BLaER1 (cell line): ENCODE results near the gene GHR.

ENCODE experiments used
- H3K27ac ChIP-seq: shearing (Covaris generic); formaldehyde crosslinking; 2 replicates; pipeline ENCODE4 v1.8.1; 2022
- H3K27me3 ChIP-seq: shearing (Covaris generic); formaldehyde crosslinking; 2 replicates; pipeline ENCODE4 v1.8.1; 2022
- H3K36me3 ChIP-seq: shearing (Covaris generic); formaldehyde crosslinking; 2 replicates; pipeline ENCODE4 v1.8.1; 2022
- H3K4me1 ChIP-seq: shearing (Covaris generic); formaldehyde crosslinking; 2 replicates; pipeline ENCODE4 v1.8.1; 2022
- H3K4me2 ChIP-seq: shearing (Covaris generic); formaldehyde crosslinking; 2 replicates; pipeline ENCODE4 v1.8.1; 2022
- H3K4me3 ChIP-seq: shearing (Covaris generic); formaldehyde crosslinking; 2 replicates; pipeline ENCODE4 v1.8.1; 2022
- H3K9ac ChIP-seq: shearing (Covaris generic); formaldehyde crosslinking; 2 replicates; pipeline ENCODE4 v1.8.1; 2022
- H3K9me3 ChIP-seq: shearing (Covaris generic); formaldehyde crosslinking; 2 replicates; pipeline ENCODE4 v1.8.1; 2022
- H4K20me1 ChIP-seq: shearing (Covaris generic); formaldehyde crosslinking; 2 replicates; pipeline ENCODE4 v1.8.1; 2022
- Cebpa-rat ChIP-seq: shearing (Covaris generic); IDR thresholded peaks from 2 replicates; pipeline ENCODE4 v1.8.1; 2022

The GHR gene

GRCh38 chr5:42595597-42595996 lies 172.4 kb downstream of the GHR start:
- Histone ChIP-seq H3K4me1 (peaks cover 5% of the 10 kb centered on the region; the same call in 1 of the 2 replicates), H3K4me3 (no peak overlapping the region), H3K9ac (no peak overlapping the region), H3K9me3 (no peaks in the 10 kb centered on the region), H3K27me3 (no peaks in the 10 kb centered on the region), H3K36me3 (no peaks in the 10 kb centered on the region), H3K4me2 (no peak overlapping the region), H4K20me1 (no peaks in the 10 kb centered on the region), H3K27ac (no peak overlapping the region)
- no peak for TF ChIP-seq Cebpa-rat

GRCh38 chr5:42596817-42597216 lies 173.6 kb downstream of the GHR start:
- no peaks in the 10 kb centered on the region for H3K27me3 ChIP-seq
- no peaks in the 10 kb centered on the region for H4K20me1 ChIP-seq
- H3K9me3 ChIP-seq, result no peaks in the 10 kb centered on the region
- H3K4me2 ChIP-seq, result no peak overlapping the region
- peaks cover 5% of the 10 kb centered on the region; the same call in 1 of the 2 replicates for H3K4me1 ChIP-seq
- H3K9ac ChIP-seq, result no peak overlapping the region
- no peak for TF ChIP-seq Cebpa-rat
- no peak overlapping the region for H3K4me3 ChIP-seq
- H3K27ac ChIP-seq, result no peak overlapping the region
- H3K36me3 ChIP-seq, result no peaks in the 10 kb centered on the region

GRCh38 chr5:42597318-42597937 lies 174.2 kb downstream of the GHR start:
- no peak overlapping the region for H3K9ac ChIP-seq
- no peak for TF ChIP-seq Cebpa-rat
- H3K36me3 ChIP-seq, result no peaks in the 10 kb centered on the region

GRCh38 chr5:42598311-42598710 lies 175.1 kb downstream of the GHR start:
- TF ChIP-seq Cebpa-rat, result no peak
- Histone ChIP-seq H3K9ac (no peak overlapping the region), H3K27me3 (no peaks in the 10 kb centered on the region), H3K36me3 (no peaks in the 10 kb centered on the region), H3K27ac (no peak overlapping the region), H3K4me3 (no peak overlapping the region), H4K20me1 (no peaks in the 10 kb centered on the region), H3K9me3 (no peaks in the 10 kb centered on the region), H3K4me2 (no peak overlapping the region), H3K4me1 (peaks cover 5% of the 10 kb centered on the region; the same call in 1 of the 2 replicates)

More at GRCh38 chr5:42597318-42597937, 174.2 kb downstream of the GHR start:
- Histone ChIP-seq H3K4me1 (peaks cover 5% of the 10 kb centered on the region; the same call in 1 of the 2 replicates), H4K20me1 (no peaks in the 10 kb centered on the region), H3K4me2 (no peak overlapping the region), H3K27me3 (no peaks in the 10 kb centered on the region), H3K27ac (no peak overlapping the region), H3K9me3 (no peaks in the 10 kb centered on the region), H3K4me3 (no peak overlapping the region)

- no peaks in the 10 kb centered on the region for H3K9me3 ChIP-seq
- H4K20me1 ChIP-seq, result no peaks in the 10 kb centered on the region
- H3K9ac ChIP-seq, result no peak overlapping the region
- peaks cover 5% of the 10 kb centered on the region; the same call in 1 of the 2 replicates for H3K4me1 ChIP-seq
- no peak for TF ChIP-seq Cebpa-rat
- H3K27me3 ChIP-seq, result no peaks in the 10 kb centered on the region
- no peak overlapping the region for H3K27ac ChIP-seq
- no peaks in the 10 kb centered on the region for H3K36me3 ChIP-seq
- no peak overlapping the region for H3K4me3 ChIP-seq
- no peak overlapping the region for H3K4me2 ChIP-seq
These were observed 175.9 kb downstream of the GHR start for GRCh38 chr5:42599106-42599505.

GRCh38 chr5:42600441-42600840 lies 177.2 kb downstream of the GHR start:
- H3K9ac ChIP-seq, result no peak overlapping the region
- TF ChIP-seq Cebpa-rat, result no peak
- no peak overlapping the region for H3K4me3 ChIP-seq
- no peaks in the 10 kb centered on the region for H4K20me1 ChIP-seq
- H3K27me3 ChIP-seq, result no peaks in the 10 kb centered on the region
- no peak overlapping the region for H3K27ac ChIP-seq
- H3K9me3 ChIP-seq, result no peaks in the 10 kb centered on the region
- H3K4me1 ChIP-seq, result peaks cover 5% of the 10 kb centered on the region; the same call in 1 of the 2 replicates
- H3K36me3 ChIP-seq, result no peaks in the 10 kb centered on the region
- no peak overlapping the region for H3K4me2 ChIP-seq

- H3K4me1 ChIP-seq, result peaks cover 5% of the 10 kb centered on the region; the same call in 1 of the 2 replicates
- no peaks in the 10 kb centered on the region for H3K9me3 ChIP-seq
- H3K27me3 ChIP-seq, result no peaks in the 10 kb centered on the region
- no peaks in the 10 kb centered on the region for H4K20me1 ChIP-seq
- no peak for TF ChIP-seq Cebpa-rat
- no peak overlapping the region for H3K9ac ChIP-seq
- no peak overlapping the region for H3K4me2 ChIP-seq
- no peak overlapping the region for H3K27ac ChIP-seq
- no peak overlapping the region for H3K4me3 ChIP-seq
- no peaks in the 10 kb centered on the region for H3K36me3 ChIP-seq
These were observed 181.0 kb downstream of the GHR start for GRCh38 chr5:42604171-42604711.

- no peak overlapping the region for H3K9ac ChIP-seq
- H3K9me3 ChIP-seq, result no peaks in the 10 kb centered on the region
- H3K4me3 ChIP-seq, result no peak overlapping the region
- H3K4me2 ChIP-seq, result no peak overlapping the region
- H3K36me3 ChIP-seq, result no peaks in the 10 kb centered on the region
- H3K27me3 ChIP-seq, result no peaks in the 10 kb centered on the region
- peaks cover 1% of the 10 kb centered on the region; the same call in 1 of the 2 replicates for H3K4me1 ChIP-seq
- no peak overlapping the region for H3K27ac ChIP-seq
- TF ChIP-seq Cebpa-rat, result no peak
- no peaks in the 10 kb centered on the region for H4K20me1 ChIP-seq
These were observed 182.3 kb downstream of the GHR start for GRCh38 chr5:42605490-42605889.

GRCh38 chr5:42606464-42606869 lies 183.2 kb downstream of the GHR start:
- H4K20me1 ChIP-seq, result no peaks in the 10 kb centered on the region
- H3K9ac ChIP-seq, result no peak overlapping the region
- no peak for TF ChIP-seq Cebpa-rat
- no peaks in the 10 kb centered on the region for H3K36me3 ChIP-seq
- no peak overlapping the region for H3K27ac ChIP-seq
- no peaks in the 10 kb centered on the region for H3K4me1 ChIP-seq
- H3K4me2 ChIP-seq, result no peak overlapping the region
- no peaks in the 10 kb centered on the region for H3K9me3 ChIP-seq
- H3K4me3 ChIP-seq, result no peak overlapping the region
- H3K27me3 ChIP-seq, result no peaks in the 10 kb centered on the region

- no peak overlapping the region for H3K4me3 ChIP-seq
- no peaks in the 10 kb centered on the region for H3K4me1 ChIP-seq
- no peak overlapping the region for H3K27ac ChIP-seq
- H3K9me3 ChIP-seq, result no peaks in the 10 kb centered on the region
- no peak for TF ChIP-seq Cebpa-rat
- H3K4me2 ChIP-seq, result no peak overlapping the region
- H3K36me3 ChIP-seq, result no peaks in the 10 kb centered on the region
- H4K20me1 ChIP-seq, result no peaks in the 10 kb centered on the region
- H3K9ac ChIP-seq, result no peak overlapping the region
- H3K27me3 ChIP-seq, result no peaks in the 10 kb centered on the region
These were observed 188.2 kb downstream of the GHR start for GRCh38 chr5:42611437-42611836.
